Activated B cell treated with CpG ODN at 0.5 μM for 24 hours (primary cell): ENCODE data around the gene SMO. TPM values are rescaled to one million over a fixed set of nuclear protein-coding genes. Genes with fewer than 3 reads are reported as not detected.
A peak's percentile ranks its signal among the peaks of the same experiment; 100 is the strongest.

Experiments
- ATAC-seq: fragments of 200-7000 bp; cut with Tn5 transposase; one replicate; pipeline ENCODE4 v1.10.0; 2021; ENCODE audit warnings: low read depth, mild to moderate bottlenecking, moderate library complexity
- CTCF ChIA-PET: fragments of 350-600 bp; sonication (Branson Sonifier 250); formaldehyde crosslinking; loops from one replicate; lab custom pipeline; 2021; ENCODE audit warnings: antibody characterized with exemption; lab: Charles Lee
- POLR2A ChIA-PET: fragments of 350-600 bp; sonication (Branson Sonifier 250); formaldehyde crosslinking; loops from one replicate; lab custom pipeline; 2021; ENCODE audit warnings: antibody characterized with exemption; lab: Charles Lee
- DNase-seq: peaks from one replicate; pipeline ENCODE4 v3.0.0; 2022
- H3K27ac Mint-ChIP-seq: one replicate; pipeline ENCODE4 v1.8.0; 2020; ENCODE audit warnings: mixed read lengths
- H3K27me3 Mint-ChIP-seq: one replicate; pipeline ENCODE4 v1.8.0; 2021; ENCODE audit warnings: mixed read lengths
- H3K36me3 Mint-ChIP-seq: one replicate; pipeline ENCODE4 v1.8.0; 2021; ENCODE audit warnings: low read depth, mixed read lengths
- H3K4me1 Mint-ChIP-seq: one replicate; pipeline ENCODE4 v1.8.0; 2021; ENCODE audit warnings: mixed read lengths
- H3K4me3 Mint-ChIP-seq: one replicate; pipeline ENCODE4 v1.8.0; 2020; ENCODE audit warnings: mild to moderate bottlenecking, mixed read lengths
- H3K9me3 Mint-ChIP-seq: one replicate; pipeline ENCODE4 v1.8.0; 2020; ENCODE audit warnings: mixed read lengths
- intact Hi-C: fragments of 100-400 bp; cut with micrococcal nuclease; formaldehyde crosslinking; loops from one replicate; pipeline ENCODE4 v1.15.1; 2024
- total RNA-seq: library from RNA; stranded (reverse); gene quantifications from 2 replicates; pipeline ENCODE4 v1.2.3, GENCODE V29; 2022
- TF ChIP-seq, protein P1 (sequence below): fragments of 200-600 bp; IDR thresholded peaks from one replicate; pipeline ENCODE4 v1.8.0; 2022; ENCODE audit warnings: antibody characterized with exemption, mild to moderate bottlenecking

Gene SMO
- total RNA-seq, 1 donor from 2014 or later = 1.8 TPM

DNA sequence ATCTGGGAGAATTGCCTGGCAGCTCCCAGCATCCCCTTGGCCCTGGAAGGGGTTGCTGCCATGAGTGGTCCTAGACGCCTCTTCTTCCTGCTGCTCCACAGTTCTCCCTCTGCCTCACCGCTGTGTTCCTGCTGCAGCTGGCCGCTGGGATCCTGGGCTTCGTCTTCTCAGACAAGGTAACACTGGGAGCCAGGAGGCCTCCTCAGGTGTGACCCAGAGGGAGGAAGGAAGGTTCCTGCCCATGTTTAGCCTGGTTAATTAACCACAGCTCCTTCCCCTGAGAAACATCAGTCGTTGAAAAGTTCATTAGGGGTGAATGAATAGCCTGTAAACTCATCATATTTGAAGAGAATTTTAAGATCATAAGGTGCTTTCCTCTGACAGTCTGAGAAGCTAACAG lies 25.7 kb upstream of the SMO start:
- intact Hi-C loops = no loop called here
- TF ChIP-seq, protein P1, sequence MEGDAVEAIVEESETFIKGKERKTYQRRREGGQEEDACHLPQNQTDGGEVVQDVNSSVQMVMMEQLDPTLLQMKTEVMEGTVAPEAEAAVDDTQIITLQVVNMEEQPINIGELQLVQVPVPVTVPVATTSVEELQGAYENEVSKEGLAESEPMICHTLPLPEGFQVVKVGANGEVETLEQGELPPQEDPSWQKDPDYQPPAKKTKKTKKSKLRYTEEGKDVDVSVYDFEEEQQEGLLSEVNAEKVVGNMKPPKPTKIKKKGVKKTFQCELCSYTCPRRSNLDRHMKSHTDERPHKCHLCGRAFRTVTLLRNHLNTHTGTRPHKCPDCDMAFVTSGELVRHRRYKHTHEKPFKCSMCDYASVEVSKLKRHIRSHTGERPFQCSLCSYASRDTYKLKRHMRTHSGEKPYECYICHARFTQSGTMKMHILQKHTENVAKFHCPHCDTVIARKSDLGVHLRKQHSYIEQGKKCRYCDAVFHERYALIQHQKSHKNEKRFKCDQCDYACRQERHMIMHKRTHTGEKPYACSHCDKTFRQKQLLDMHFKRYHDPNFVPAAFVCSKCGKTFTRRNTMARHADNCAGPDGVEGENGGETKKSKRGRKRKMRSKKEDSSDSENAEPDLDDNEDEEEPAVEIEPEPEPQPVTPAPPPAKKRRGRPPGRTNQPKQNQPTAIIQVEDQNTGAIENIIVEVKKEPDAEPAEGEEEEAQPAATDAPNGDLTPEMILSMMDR = no peak
- Mint-ChIP-seq H3K36me3 (peaks cover 91% of the 10 kb centered on the region), H3K4me1 (peaks cover 82% of the 10 kb centered on the region), H3K27me3 (no peaks in the 10 kb centered on the region), H3K27ac (peak overlapping the region; percentile 59), H3K9me3 (peaks cover 2% of the 10 kb centered on the region), H3K4me3 (peak overlapping the region; percentile 19)
- no peak for ATAC-seq
- CTCF ChIA-PET = interaction anchor here (2.0 to 4.1 kb wide), 3 partner anchors 16 to 72 kb away, joined by 13 to 32 read pairs (median 27); no protein-coding TSS in a partner anchor
- DNase-seq = no peak
- POLR2A ChIA-PET = interaction anchor here (0.8 to 3.2 kb wide), 6 partner anchors 13 to 224 kb away, joined by 4 to 25 read pairs (median 4); partner anchors contain the start of gene TSPAN33

DNA sequence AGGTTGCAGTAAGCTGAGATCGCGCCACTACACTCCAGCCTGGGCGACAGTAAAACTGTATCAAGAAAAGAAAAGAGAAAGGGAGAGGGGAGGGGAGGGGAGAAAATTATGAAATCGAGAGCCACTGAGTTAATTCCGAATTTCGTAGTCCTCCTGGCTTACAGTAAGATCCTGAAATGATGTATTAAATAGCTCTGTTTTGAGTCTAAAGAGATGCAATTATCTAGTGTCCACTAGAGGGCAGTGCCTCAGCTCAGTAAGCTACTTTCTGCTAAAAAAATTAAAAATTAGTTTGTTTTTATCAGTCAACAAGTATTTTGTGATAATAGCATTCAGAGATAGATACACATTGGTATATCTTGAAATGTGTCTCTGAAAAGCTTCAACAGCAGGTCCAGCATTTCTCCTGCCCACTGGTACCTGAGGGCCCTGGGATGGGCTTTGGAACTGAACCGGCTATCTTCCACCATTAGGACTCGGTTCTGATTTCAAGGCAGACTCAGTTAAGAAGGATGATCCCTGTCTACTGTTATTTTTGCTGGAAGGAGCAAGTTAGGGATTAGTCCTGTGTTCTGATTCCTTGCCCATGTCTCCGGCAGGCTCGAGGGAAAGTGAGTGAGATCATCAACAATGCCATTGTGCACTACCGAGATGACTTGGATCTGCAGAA lies 24.4 kb upstream of the SMO start:
- ChIA-PET CTCF (interaction anchor here (0.6 to 4.1 kb wide), 32 partner anchors 8 to 261 kb away, joined by 3 to 32 read pairs (median 5); partner anchors contain the start of genes AHCYL2 and TSPAN33), POLR2A (interaction anchor here (1.0 to 3.2 kb wide), 8 partner anchors 17 to 225 kb away, joined by 4 to 25 read pairs (median 6); partner anchors contain the start of gene TSPAN33)
- Mint-ChIP-seq H3K27ac (peak overlapping the region; percentile 59), H3K27me3 (no peaks in the 10 kb centered on the region), H3K9me3 (no peaks in the 10 kb centered on the region), H3K4me1 (peaks cover 89% of the 10 kb centered on the region), H3K4me3 (no peak overlapping the region), H3K36me3 (peaks cover 93% of the 10 kb centered on the region)
- intact Hi-C loops = loop anchor here (1.0 kb wide), 4 partner anchors 18 to 73 kb away; no protein-coding TSS in a partner anchor
- no peak for ATAC-seq
- TF ChIP-seq, protein P1 = peak; percentile 62
- DNase-seq = no peak

GRCh38 chr7:129166745-129167144 lies 21.7 kb upstream of the SMO start:
- peak; percentile 38 for ATAC-seq
- H3K4me3 Mint-ChIP-seq = peak overlapping the region; percentile 5
- ChIA-PET CTCF (interaction anchor here (0.5 to 4.1 kb wide), 6 partner anchors 20 to 75 kb away, joined by 3 to 32 read pairs (median 4); no protein-coding TSS in a partner anchor), POLR2A (interaction anchor here (1.2 to 5.0 kb wide), 4 partner anchors 21 to 112 kb away, joined by 4 to 49 read pairs (median 12); partner anchors contain the start of genes TNPO3 and TSPAN33)
- no peaks in the 10 kb centered on the region for H3K27me3 Mint-ChIP-seq
- peak overlapping the region; percentile 77 for H3K27ac Mint-ChIP-seq
- H3K9me3 Mint-ChIP-seq = no peaks in the 10 kb centered on the region
- H3K4me1 Mint-ChIP-seq = peaks cover 87% of the 10 kb centered on the region
- TF ChIP-seq, protein P1 = no peak
- H3K36me3 Mint-ChIP-seq = peaks cover 81% of the 10 kb centered on the region
- intact Hi-C loops = no loop called here
- no peak for DNase-seq

DNA sequence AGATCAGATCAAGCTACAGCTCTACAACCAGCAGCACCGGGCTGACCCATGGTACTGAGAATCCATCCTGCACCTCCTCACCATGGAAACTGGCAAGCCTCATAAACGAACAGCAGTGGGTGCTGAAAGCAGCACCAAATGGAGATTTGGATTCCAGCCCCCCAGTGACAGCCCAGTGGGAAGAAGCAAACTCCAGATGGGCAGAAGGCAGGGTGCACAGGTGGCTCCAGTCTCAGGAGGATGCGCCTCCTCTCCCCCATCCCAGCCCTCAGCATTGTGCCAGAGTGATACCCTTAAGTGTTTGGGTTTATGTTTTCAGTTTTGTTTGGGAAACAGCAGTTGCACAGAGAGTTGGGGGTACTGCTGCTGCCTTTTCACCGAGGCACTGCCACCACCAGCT lies 20.6 kb upstream of the SMO start:
- H3K36me3 Mint-ChIP-seq = peaks cover 70% of the 10 kb centered on the region
- H3K27me3 Mint-ChIP-seq = no peaks in the 10 kb centered on the region
- H3K4me1 Mint-ChIP-seq = peaks cover 76% of the 10 kb centered on the region
- TF ChIP-seq, protein P1 = no peak
- H3K27ac Mint-ChIP-seq = peak overlapping the region; percentile 77
- no peaks in the 10 kb centered on the region for H3K9me3 Mint-ChIP-seq
- peak overlapping the region; percentile 2 for H3K4me3 Mint-ChIP-seq
- ChIA-PET CTCF (interaction anchor here (0.9 to 2.5 kb wide), 3 partner anchors 22 to 43 kb away, joined by 3 to 13 read pairs (median 4); no protein-coding TSS in a partner anchor), POLR2A (interaction anchor here (4.2 to 5.0 kb wide), 2 partner anchors 22 to 45 kb away, joined by 20 to 49 read pairs; partner anchors contain the start of gene TSPAN33)
- DNase-seq = no peak
- ATAC-seq = no peak
- intact Hi-C loops = loop anchor here (2.0 kb wide), 2 partner anchors 21 to 263 kb away; partner anchors contain the start of gene SMO
